Effector memory CD4-positive, alpha-beta T cell (primary cell): Measurements from ENCODE around the gene RABGAP1.

Experiments used
- DNase-seq, 3 donors: peaks; one replicate each; pipeline ENCODE4 v3.0.0-alpha.2; 2020
- H3K27ac ChIP-seq: 2 replicates; pipeline ENCODE4 v1.7.0; 2013; ENCODE audit warnings: mild to moderate bottlenecking, low read length, moderate library complexity; ENCODE audit not compliant: insufficient read depth, poor library complexity, severe bottlenecking
- H3K27me3 ChIP-seq: replicated peaks from 2 replicates; pipeline ENCODE4 v1.7.0; 2013; ENCODE audit warnings: mild to moderate bottlenecking, low read length; ENCODE audit not compliant: insufficient read depth, control insufficient read depth, poor library complexity, severe bottlenecking
- H3K36me3 ChIP-seq: 2 replicates; pipeline ENCODE4 v1.7.0; 2013; ENCODE audit warnings: mild to moderate bottlenecking, low read length, moderate library complexity; ENCODE audit not compliant: control insufficient read depth, insufficient read depth
- H3K4me1 ChIP-seq: 2 replicates; pipeline ENCODE4 v1.7.0; 2013; ENCODE audit warnings: low read length, mild to moderate bottlenecking; ENCODE audit not compliant: control insufficient read depth, insufficient read depth, poor library complexity, severe bottlenecking
- H3K4me3 ChIP-seq: 2 replicates; pipeline ENCODE4 v1.7.0; 2013; ENCODE audit warnings: low read length, low read depth, mild to moderate bottlenecking; ENCODE audit not compliant: insufficient read depth, poor library complexity, severe bottlenecking
- H3K9me3 ChIP-seq: 2 replicates; pipeline ENCODE4 v1.7.0; 2013; ENCODE audit warnings: mild to moderate bottlenecking, low read length, moderate library complexity; ENCODE audit not compliant: control insufficient read depth

Gene RABGAP1

DNA sequence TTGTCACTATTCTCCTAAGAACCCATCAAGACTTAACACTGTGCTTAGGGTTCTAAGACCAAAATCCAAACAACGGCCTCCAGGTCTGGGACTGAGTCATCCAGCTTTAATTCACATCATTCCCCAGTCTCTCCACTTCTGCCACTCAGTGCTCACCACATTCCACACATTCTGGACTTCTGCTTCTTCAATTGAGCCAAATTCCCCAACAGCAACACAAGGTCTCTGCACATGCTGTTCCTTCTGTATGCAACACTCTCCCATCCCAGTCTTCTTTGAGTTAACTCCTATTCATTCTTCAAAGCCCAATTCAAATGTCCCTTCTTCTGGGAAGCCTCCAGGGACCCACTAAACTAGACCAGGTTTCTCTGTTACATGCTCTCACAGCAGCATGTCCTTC is 190.4 kb downstream of the RABGAP1 start:
- no peaks in the 10 kb centered on the region for H3K9me3 ChIP-seq
- H3K4me1 ChIP-seq: no peaks in the 10 kb centered on the region
- DNase-seq: no peak
- no peak overlapping the region for H3K27ac ChIP-seq
- peaks cover 14% of the 10 kb centered on the region for H3K36me3 ChIP-seq
- H3K27me3 ChIP-seq: no peaks in the 10 kb centered on the region
- no peak overlapping the region for H3K4me3 ChIP-seq

DNA sequence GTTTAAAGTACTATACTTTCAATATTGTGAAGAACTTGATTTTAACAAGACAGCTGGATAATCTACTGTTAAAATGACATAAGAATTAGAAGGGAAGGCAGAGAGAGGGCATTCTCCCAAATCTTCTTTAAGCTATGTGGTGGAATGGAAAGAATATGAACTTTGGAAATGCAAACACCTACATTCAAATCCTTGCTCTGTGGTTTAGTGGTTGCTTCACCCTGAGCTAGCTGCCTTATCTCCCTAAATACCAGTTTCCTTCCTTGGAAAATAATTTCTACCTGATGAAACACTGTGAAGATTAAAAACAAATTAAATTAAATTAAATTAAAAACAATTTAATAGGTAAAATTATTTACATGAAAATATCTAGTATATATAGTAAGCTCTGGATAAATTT is 191.2 kb downstream of the RABGAP1 start:
- peaks cover 15% of the 10 kb centered on the region for H3K36me3 ChIP-seq
- H3K4me3 ChIP-seq: no peak overlapping the region
- no peak for DNase-seq
- no peaks in the 10 kb centered on the region for H3K27me3 ChIP-seq
- H3K4me1 ChIP-seq: no peaks in the 10 kb centered on the region
- no peak overlapping the region for H3K27ac ChIP-seq
- H3K9me3 ChIP-seq: no peaks in the 10 kb centered on the region

DNA sequence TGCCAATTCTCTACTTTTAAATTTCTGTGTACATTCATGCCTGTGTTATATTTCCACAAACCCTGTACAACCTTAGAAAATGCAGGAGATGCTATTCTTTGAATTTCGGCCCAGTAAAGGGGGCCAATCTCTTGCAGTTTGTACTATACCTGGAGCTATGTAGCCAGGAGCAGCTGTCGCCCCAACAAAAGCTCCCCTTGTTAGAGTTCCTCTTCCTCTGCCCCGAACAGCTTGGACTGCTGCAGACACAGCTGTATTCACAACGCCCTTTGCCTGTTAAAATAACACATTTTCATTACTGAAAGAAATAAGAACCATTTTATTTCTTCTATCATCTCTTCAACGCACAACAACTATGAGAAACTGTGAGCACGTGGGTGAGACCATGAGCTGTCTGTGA is 191.9 kb downstream of the RABGAP1 start:
- Histone ChIP-seq H3K9me3 (no peaks in the 10 kb centered on the region), H3K4me3 (no peak overlapping the region), H3K27me3 (no peaks in the 10 kb centered on the region), H3K36me3 (peaks cover 15% of the 10 kb centered on the region), H3K27ac (no peak overlapping the region), H3K4me1 (no peaks in the 10 kb centered on the region)
- DNase-seq: no peak

DNA sequence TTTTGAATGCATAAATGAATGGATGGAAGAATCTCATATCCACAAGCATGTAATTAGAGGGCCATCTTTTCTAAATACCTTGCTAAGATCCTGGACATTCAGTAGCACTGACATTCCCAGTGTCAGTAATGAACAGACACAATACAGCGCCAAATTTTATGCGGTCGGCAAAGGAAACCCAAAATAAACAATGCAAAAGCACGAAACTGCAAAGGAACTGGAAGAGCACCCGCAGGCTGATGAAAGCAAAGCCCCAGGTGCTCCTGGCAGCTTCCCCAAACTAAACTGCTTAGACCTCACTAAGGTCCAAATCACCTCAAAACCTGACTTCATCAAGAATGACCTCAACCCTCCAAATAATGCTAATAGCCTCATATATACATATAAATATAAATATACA is 194.6 kb downstream of the RABGAP1 start:
- Histone ChIP-seq H3K9me3 (no peaks in the 10 kb centered on the region), H3K27me3 (no peaks in the 10 kb centered on the region), H3K4me3 (no peak overlapping the region), H3K36me3 (peaks cover 11% of the 10 kb centered on the region), H3K4me1 (no peaks in the 10 kb centered on the region), H3K27ac (no peak overlapping the region)
- no peak for DNase-seq

DNA sequence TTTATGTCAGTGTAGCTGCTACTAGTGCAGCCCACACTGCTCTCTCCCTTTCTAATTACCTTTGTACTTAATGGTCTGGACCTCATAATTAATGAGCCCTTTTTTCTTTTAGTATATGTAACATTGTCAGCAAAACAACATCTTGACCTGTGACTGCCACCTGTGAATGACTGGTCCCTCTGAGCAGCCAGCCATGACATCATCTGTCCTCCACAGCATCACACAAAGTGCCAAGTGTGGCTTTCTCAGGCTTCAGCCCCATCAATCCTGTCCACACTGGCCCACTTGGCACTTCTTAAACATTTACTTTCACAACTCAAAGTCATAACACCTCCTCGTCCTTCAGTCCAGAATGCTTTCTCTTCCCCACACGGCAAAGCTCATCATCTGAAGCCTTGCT is 197.3 kb downstream of the RABGAP1 start:
- H3K4me1 ChIP-seq: no peaks in the 10 kb centered on the region
- no peak overlapping the region for H3K27ac ChIP-seq
- no peak for DNase-seq
- no peaks in the 10 kb centered on the region for H3K27me3 ChIP-seq
- H3K36me3 ChIP-seq: peaks cover 6% of the 10 kb centered on the region
- no peak overlapping the region for H3K4me3 ChIP-seq
- no peaks in the 10 kb centered on the region for H3K9me3 ChIP-seq

DNA sequence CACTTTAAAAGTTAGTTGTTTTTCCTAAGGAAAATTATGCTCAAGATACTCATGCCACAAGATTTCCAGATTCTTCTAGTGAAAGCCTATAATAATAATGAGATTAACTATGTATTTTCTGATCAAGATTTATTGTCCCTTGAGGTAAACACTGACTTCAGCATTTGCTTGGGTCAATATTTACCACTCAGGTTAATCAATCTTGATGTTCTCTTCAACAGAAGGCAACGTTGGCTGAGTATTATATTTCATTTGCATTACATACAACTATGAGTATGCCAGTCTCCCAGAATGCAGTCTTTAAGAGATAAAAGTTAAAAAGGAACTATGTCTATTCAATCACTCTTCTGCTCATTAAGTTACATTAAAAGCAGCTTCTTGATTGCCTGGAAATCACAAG is 208.2 kb downstream of the RABGAP1 start:
- no peaks in the 10 kb centered on the region for H3K27me3 ChIP-seq
- no peaks in the 10 kb centered on the region for H3K9me3 ChIP-seq
- DNase-seq: no peak
- no peak overlapping the region for H3K27ac ChIP-seq
- no peaks in the 10 kb centered on the region for H3K4me1 ChIP-seq
- peaks cover 12% of the 10 kb centered on the region for H3K36me3 ChIP-seq
- H3K4me3 ChIP-seq: no peak overlapping the region

DNA sequence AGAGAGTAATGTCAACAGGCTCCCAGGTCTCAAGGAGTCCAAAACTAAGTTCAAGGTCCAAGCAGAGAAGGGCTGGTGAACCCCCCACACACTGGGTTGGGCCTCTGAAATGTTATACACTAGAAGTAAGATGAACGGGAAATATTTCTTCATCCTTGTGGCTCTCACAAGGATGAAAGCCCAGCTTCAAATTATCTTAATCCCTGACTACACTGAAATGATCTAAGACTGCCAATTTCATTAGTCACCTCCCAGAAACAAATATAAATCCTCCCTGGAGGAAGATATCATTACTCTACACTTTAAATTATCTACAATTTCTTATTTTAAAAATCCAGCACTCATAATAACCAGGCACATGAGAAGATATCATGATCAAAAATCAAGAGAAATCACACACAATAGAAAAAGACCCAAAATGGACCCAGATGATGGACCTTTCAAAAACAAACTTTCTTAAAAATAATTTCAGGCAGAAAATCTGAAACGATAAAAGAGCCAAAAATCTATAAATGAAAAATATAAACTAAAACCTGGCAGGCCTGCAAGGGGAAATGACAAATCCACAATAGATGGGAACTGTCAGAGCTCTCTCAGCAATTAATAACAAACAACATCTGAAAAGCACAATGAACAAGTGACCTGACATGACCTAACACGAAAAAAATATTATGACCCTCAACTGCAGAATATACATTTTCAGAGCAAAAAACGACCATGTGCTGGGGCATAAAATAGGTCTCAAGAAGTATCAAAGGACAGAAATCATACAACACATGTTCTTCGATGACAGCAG is 210.1 kb downstream of the RABGAP1 start:
- H3K27ac ChIP-seq: no peak overlapping the region
- H3K4me3 ChIP-seq: no peak overlapping the region
- H3K9me3 ChIP-seq: no peaks in the 10 kb centered on the region
- H3K27me3 ChIP-seq: no peaks in the 10 kb centered on the region
- H3K36me3 ChIP-seq: peaks cover 20% of the 10 kb centered on the region
- no peak for DNase-seq
- H3K4me1 ChIP-seq: no peaks in the 10 kb centered on the region
